A549 (cell line): ENCODE measurements around the gene TRAPPC5. TPM values are rescaled to one million over a fixed set of nuclear protein-coding genes. Genes with fewer than 3 reads are reported as not detected.
A peak's percentile ranks its signal among the peaks of the same experiment; 100 is the strongest.

Experiments
- ATAC-seq, 2 experiments: fragments of 200-7000 bp in 1 of 2; fragments of >200 bp in 1 of 2; cut with Nextera tagmentation in 1 of 2; cut with Tn5 transposase in 1 of 2; 3 replicates each; pipeline versions ENCODE4 v1.8.0 to v1.9.1; 2018 to 2020; ENCODE audit warnings: mild to moderate bottlenecking in 1 of 2, moderate library complexity in 1 of 2
- CTCF ChIA-PET: fragments of 300-600 bp; sonication (Branson Sonifier 250); formaldehyde crosslinking; extraction: SDS; loops from one replicate; lab custom pipeline; 2021; ENCODE audit warnings: antibody characterized with exemption, inconsistent platforms; lab: Yijun Ruan, JAX
- POLR2A ChIA-PET: fragments of 350-600 bp; formaldehyde crosslinking; extraction: SDS; loops from one replicate; lab custom pipeline; 2021; ENCODE audit warnings: antibody characterized with exemption, inconsistent platforms; lab: Yijun Ruan, JAX
- DNase-seq, 2 experiments: peaks; one replicate each; pipeline versions ENCODE4 v3.0.0 to v3.0.0-alpha.2; 2011 to 2016; ENCODE audit warnings: low read depth in 1 of 2, low spot score in 1 of 2
- FAIRE-seq: peaks from 2 replicates; lab custom pipeline; 2011; peaks lifted over from hg19 to GRCh38; lab: Jason Lieb, UNC
- H3K27ac ChIP-seq, 2 experiments: fragments of >200 bp; sonication (Bioruptor Twin); formaldehyde crosslinking; 3 replicates each; pipeline ENCODE4 v1.5.1; 2016 to 2017
- H3K4me1 ChIP-seq: fragments of >200 bp; sonication (Bioruptor Twin); formaldehyde crosslinking; 3 replicates; pipeline ENCODE4 v1.6.1; 2016
- H3K4me2 ChIP-seq: fragments of >200 bp; sonication (Bioruptor Twin); formaldehyde crosslinking; 3 replicates; pipeline ENCODE4 v1.6.1; 2016
- H3K4me3 ChIP-seq: fragments of >200 bp; sonication (Bioruptor Twin); formaldehyde crosslinking; 3 replicates; pipeline ENCODE4 v1.5.1; 2016
- H3K9me3 ChIP-seq: fragments of >200 bp; sonication (Bioruptor Twin); formaldehyde crosslinking; 3 replicates; pipeline ENCODE4 v1.6.1; 2016
- CBX8 ChIP-seq: fragments of 200-600 bp; sonication (generic); IDR thresholded peaks from 2 replicates; pipeline ENCODE4 v1.6.1; 2016
- CHD2 ChIP-seq: fragments of 150-350 bp; IDR thresholded peaks from 2 replicates; pipeline ENCODE4 v1.6.1; 2014; ENCODE audit warnings: low read length; ENCODE audit not compliant: partially characterized antibody
- FOSB ChIP-seq: fragments of 250-450 bp; sonication (Bioruptor Pico); IDR thresholded peaks from 2 replicates; pipeline ENCODE4 v1.5.0; 2020; ENCODE audit warnings: mild to moderate bottlenecking, moderate library complexity
- FOSL2 ChIP-seq, 2 experiments: fragments of 450-650 bp in 1 of 2; fragments of >200 bp in 1 of 2; sonication (Bioruptor Twin) in 1 of 2; formaldehyde crosslinking; IDR thresholded peaks; 2 replicates each; pipeline versions ENCODE4 v1.5.0 to v1.6.1; 2016 to 2020; ENCODE audit warnings: mild to moderate bottlenecking in 1 of 2, moderate library complexity in 1 of 2
- HOXB13 ChIP-seq: fragments of 250-450 bp; sonication (Bioruptor Pico); IDR thresholded peaks from 2 replicates; pipeline ENCODE4 v1.5.0; 2020; ENCODE audit warnings: low read depth, mild to moderate bottlenecking, moderate library complexity
- HOXB5 ChIP-seq: fragments of 250-450 bp; sonication (Bioruptor Pico); IDR thresholded peaks from 2 replicates; pipeline ENCODE4 v1.5.0; 2020; ENCODE audit warnings: mild to moderate bottlenecking, moderate library complexity
- JUN ChIP-seq, 2 experiments: fragments of >200 bp; sonication (Bioruptor Twin); formaldehyde crosslinking; IDR thresholded peaks; 2 replicates in 1 of 2; 3 replicates in 1 of 2; pipeline ENCODE4 v1.6.1; 2016 to 2017
- KDM1A ChIP-seq: fragments of 200-600 bp; sonication (generic); IDR thresholded peaks from 2 replicates; pipeline ENCODE4 v1.6.1; 2016; ENCODE audit warnings: low read depth, mild to moderate bottlenecking
- MAFK ChIP-seq: fragments of 450-650 bp; IDR thresholded peaks from 2 replicates; pipeline ENCODE4 v1.6.1; 2014; ENCODE audit not compliant: partially characterized antibody
- MAZ ChIP-seq: fragments of 150-350 bp; IDR thresholded peaks from 2 replicates; pipeline ENCODE4 v1.6.1; 2014; ENCODE audit warnings: antibody characterized with exemption, low read depth, low read length, borderline replicate concordance
- RAD21 ChIP-seq, 2 experiments: fragments of >200 bp in 1 of 2; sonication (Bioruptor Twin) in 1 of 2; formaldehyde crosslinking in 1 of 2; IDR thresholded peaks in 1 of 2; conservative IDR thresholded peaks in 1 of 2; 2 replicates in 1 of 2; 3 replicates in 1 of 2; pipeline ENCODE4 v1.6.1; 2012 to 2018; ENCODE audit warnings: inconsistent platforms in 1 of 2
- RARB ChIP-seq: fragments of 250-450 bp; sonication (Bioruptor Pico); IDR thresholded peaks from 2 replicates; pipeline ENCODE4 v1.8.0; 2021; ENCODE audit warnings: mild to moderate bottlenecking, moderate library complexity
- RFX5 ChIP-seq: fragments of 450-650 bp; IDR thresholded peaks from 2 replicates; pipeline ENCODE4 v1.7.1; 2014; ENCODE audit warnings: antibody characterized with exemption, mild to moderate bottlenecking, moderate library complexity
- RNF2 ChIP-seq: fragments of 200-600 bp; sonication (generic); IDR thresholded peaks from 2 replicates; pipeline ENCODE4 v1.6.1; 2016; ENCODE audit warnings: low read depth, mild to moderate bottlenecking, antibody characterized with exemption, moderate library complexity, borderline replicate concordance
- SREBF2 ChIP-seq: fragments of 450-650 bp; IDR thresholded peaks from 2 replicates; pipeline ENCODE4 v1.6.1; 2014; ENCODE audit warnings: mild to moderate bottlenecking, moderate library complexity
- TFCP2L1 ChIP-seq: fragments of 250-450 bp; sonication (Bioruptor Pico); IDR thresholded peaks from 2 replicates; pipeline ENCODE4 v1.5.0; 2021; ENCODE audit warnings: mild to moderate bottlenecking
- ZC3H11A ChIP-seq: fragments of 450-650 bp; IDR thresholded peaks from 2 replicates; pipeline ENCODE4 v1.6.1; 2014; ENCODE audit warnings: antibody characterized with exemption, mild to moderate bottlenecking
- ZNF302 ChIP-seq: fragments of 250-450 bp; sonication (Bioruptor Pico); IDR thresholded peaks from 2 replicates; pipeline ENCODE4 v1.9.0; 2021; ENCODE audit warnings: inconsistent platforms, mild to moderate bottlenecking, moderate library complexity
- WGBS: methylation state at CpG from one replicate; pipeline ENCODE4 v1.1.6; 2017; ENCODE audit errors: missing lambda C conversion rate; 5-methylcytosine and 5-hydroxymethylcytosine counted together
- polyA plus RNA-seq, 4 experiments: library from polyadenylated mRNA; depleted of rRNA in 3 of 4; stranded (reverse); fragments of >200 nt; fragmentation: RNase III in 1 of 4; extraction: RNeasy Plus Mini Kit Qiagen cat#74134 plus additional on column Dnase treatment in 1 of 4; gene quantifications; 2 replicates in 3 of 4; 3 replicates in 1 of 4; pipeline ENCODE4 v1.2.3, GENCODE V29; 2011 to 2017
- TF ChIP-seq, protein P1 (sequence below): fragments of 450-650 bp; IDR thresholded peaks from 2 replicates; pipeline ENCODE4 v1.6.1; 2014; ENCODE audit warnings: antibody characterized with exemption
- TF ChIP-seq, protein P2 (sequence below): IDR thresholded peaks from 2 replicates; pipeline ENCODE4 v1.6.1; 2012

The TRAPPC5 gene
- polyA plus RNA-seq, 2 of the 4 experiments (the other 2 are of a cell fraction): 31.6 to 59.8 TPM

DNA sequence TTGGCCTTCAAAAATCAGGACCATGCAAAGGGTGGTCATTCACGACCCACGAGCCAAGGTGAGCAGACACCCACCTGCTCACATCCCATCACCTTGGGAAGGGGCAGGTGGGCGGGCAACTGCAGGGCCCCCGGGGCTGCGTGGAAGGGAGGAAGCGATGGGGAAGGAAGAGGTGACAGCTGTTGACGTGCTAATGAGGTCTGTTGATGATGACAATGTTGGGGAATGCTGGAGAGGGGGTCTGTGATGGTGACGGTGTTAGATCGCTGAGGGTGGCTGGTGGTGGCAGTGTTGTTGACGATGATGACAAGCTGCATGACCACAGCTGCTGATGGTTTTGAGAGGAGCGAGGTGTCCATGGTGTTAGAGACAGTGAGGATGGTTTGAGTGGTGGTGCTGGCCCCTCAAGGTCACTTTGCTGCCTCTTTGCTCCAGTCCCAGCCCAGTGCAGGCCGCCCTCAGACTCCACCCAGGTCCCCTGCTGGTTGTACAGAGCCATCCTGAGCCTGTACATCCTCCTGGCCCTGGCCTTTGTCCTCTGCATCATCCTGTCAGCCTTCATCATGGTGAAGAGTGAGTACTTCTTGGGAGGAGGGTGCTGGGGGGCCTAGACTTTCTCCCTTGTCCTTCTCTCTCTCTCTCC is 2.8 kb upstream of the TRAPPC5 start:
- Histone ChIP-seq H3K9me3 (peaks cover 5% of the 10 kb centered on the region; the same call in 1 of the 3 replicates), H3K4me3 (no peak overlapping the region), H3K4me1 (peaks cover 10% of the 10 kb centered on the region; the same call in 2 of the 3 replicates), H3K4me2 (no peak overlapping the region), H3K27ac (no peak overlapping the region)
- 58% methylated on average over 9 of the region's 12 CpGs for WGBS
- TF ChIP-seq ZNF302 (CRISPR knock-in tag) (no peak), SREBF2 (no peak), TFCP2L1 (no peak), MAFK (no peak), HOXB13 (CRISPR knock-in tag) (no peak), RARB (CRISPR knock-in tag) (no peak), MAZ (no peak), ZC3H11A (no peak), FOSB (CRISPR knock-in tag) (no peak), FOSL2 (IDR thresholded peaks at IDR 0.05) (no peak), FOSL2 (CRISPR knock-in tag; IDR thresholded peaks at IDR 0.05) (no peak), RFX5 (no peak), JUN (IDR thresholded peaks at IDR 0.05) (no peak), KDM1A (no peak), RAD21 (conservative IDR thresholded peaks at IDR 0.05 in 1 of 2, IDR thresholded peaks at IDR 0.05 in 1 of 2) (no peak), CHD2 (no peak), CBX8 (no peak), RNF2 (no peak)
- TF ChIP-seq, protein P1, sequence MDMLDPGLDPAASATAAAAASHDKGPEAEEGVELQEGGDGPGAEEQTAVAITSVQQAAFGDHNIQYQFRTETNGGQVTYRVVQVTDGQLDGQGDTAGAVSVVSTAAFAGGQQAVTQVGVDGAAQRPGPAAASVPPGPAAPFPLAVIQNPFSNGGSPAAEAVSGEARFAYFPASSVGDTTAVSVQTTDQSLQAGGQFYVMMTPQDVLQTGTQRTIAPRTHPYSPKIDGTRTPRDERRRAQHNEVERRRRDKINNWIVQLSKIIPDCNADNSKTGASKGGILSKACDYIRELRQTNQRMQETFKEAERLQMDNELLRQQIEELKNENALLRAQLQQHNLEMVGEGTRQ: no peak
- TF ChIP-seq, protein P2, sequence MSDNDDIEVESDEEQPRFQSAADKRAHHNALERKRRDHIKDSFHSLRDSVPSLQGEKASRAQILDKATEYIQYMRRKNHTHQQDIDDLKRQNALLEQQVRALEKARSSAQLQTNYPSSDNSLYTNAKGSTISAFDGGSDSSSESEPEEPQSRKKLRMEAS: no peak
- DNase-seq: no peak
- POLR2A ChIA-PET: no interaction called here
- ATAC-seq: peak in 1 of 2 experiments; percentile 20; a peak in 1 of 6 replicates
- no peak for FAIRE-seq
- CTCF ChIA-PET: interaction anchor here (0.7 to 1.9 kb wide), 8 partner anchors 21 to 122 kb away, joined by 3 to 7 read pairs (median 4); no protein-coding TSS in a partner anchor

DNA sequence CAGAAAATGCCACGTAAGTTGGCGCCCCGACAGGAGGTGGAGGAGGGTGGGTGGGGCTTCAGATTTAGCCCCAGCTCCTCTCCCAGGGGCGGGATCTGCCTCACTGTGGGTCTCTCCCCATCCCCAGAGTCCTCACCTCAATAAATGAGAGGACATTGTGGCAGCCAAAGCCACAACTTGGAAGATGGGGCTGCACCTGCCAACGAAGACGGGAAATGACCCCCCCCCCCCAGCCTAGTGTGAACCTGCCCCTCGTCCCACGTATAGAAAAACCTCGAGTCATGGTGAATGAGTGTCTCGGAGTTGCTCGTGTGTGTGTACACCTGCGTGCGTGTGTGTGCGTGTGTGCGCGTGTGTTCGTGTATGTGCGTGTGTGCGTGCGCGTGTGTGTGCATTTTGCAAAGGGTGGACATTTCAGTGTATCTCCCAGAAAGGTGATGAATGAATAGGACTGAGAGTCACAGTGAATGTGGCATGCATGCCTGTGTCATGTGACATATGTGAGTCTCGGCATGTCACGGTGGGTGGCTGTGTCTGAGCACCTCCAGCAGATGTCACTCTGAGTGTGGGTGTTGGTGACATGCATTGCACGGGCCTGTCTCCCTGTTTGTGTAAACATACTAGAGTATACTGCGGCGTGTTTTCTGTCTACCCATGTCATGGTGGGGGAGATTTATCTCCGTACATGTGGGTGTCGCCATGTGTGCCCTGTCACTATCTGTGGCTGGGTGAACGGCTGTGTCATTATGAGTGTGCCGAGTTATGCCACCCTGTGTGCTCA is 1.5 kb upstream of the TRAPPC5 start:
- peak overlapping the region; percentile 19; the same call in 1 of the 3 replicates for H3K4me2 ChIP-seq

More for the DNA sequence above, 1.5 kb upstream of the TRAPPC5 start:
- FAIRE-seq (no peak), DNase-seq (peak in 1 of 2 experiments; percentile 30), ATAC-seq (no peak)
- CTCF ChIA-PET: interaction anchor here (1.0 to 1.3 kb wide), 3 partner anchors 36 to 121 kb away, joined by 3 to 4 read pairs (median 4); no protein-coding TSS in a partner anchor
- H3K9me3 ChIP-seq: no peaks in the 10 kb centered on the region
- POLR2A ChIA-PET: no interaction called here
- H3K27ac ChIP-seq: no peak overlapping the region
- WGBS: 42% methylated on average over 25 of the region's 30 CpGs
- H3K4me3 ChIP-seq: no peak overlapping the region
- TF ChIP-seq RAD21 (conservative IDR thresholded peaks at IDR 0.05 in 1 of 2, IDR thresholded peaks at IDR 0.05 in 1 of 2) (0 out of 5 replicates have a peak, but pooled peaks of 1 of the 2 experiments have one; percentile 5), HOXB5 (CRISPR knock-in tag) (no peak)
- H3K4me1 ChIP-seq: peaks cover 10% of the 10 kb centered on the region; the same call in 2 of the 3 replicates
